Measurements from ENCODE around the gene FOXS1. TPM values are rescaled to one million over a fixed set of nuclear protein-coding genes. Genes with fewer than 3 reads are reported as not detected.

FOXS1 gene
- total RNA-seq, 1 donor from 2014 or later, result not detected

GRCh38 chr20:31808481-31808880 lies 36.9 kb downstream of the FOXS1 start:
- Histone ChIP-seq H3K27me3 (no peaks in the 10 kb centered on the region), H3K4me2 (no peak overlapping the region), H2AFZ (replicated peaks) (no peak overlapping the region), H3K4me1 (no peaks in the 10 kb centered on the region), H4K20me1 (ENCODE audit: low read depth) (no peaks in the 10 kb centered on the region), H3K9me3 (ENCODE audit: low read depth) (no peaks in the 10 kb centered on the region), H3K4me3 (no peak overlapping the region), H3K36me3 (no peaks in the 10 kb centered on the region), H3K79me2 (ENCODE audit: low read depth) (no peaks in the 10 kb centered on the region), H3K27ac (no peak overlapping the region), H3K9ac (no peak overlapping the region), H3F3A (ENCODE audit: low read depth) (peaks cover under 1% of the 10 kb centered on the region)
- H3K9me3 Mint-ChIP-seq, result no peaks in the 10 kb centered on the region
- H3K4me1 Mint-ChIP-seq, result peaks cover 20% of the 10 kb centered on the region
- H3K4me3 Mint-ChIP-seq, result no peak overlapping the region
- no peak for DNase-seq (ENCODE audit: low spot score)
- TF ChIP-seq EZH2phosphoT487 (IDR thresholded peaks at IDR 0.05) (no peak), CTCF (IDR thresholded peaks at IDR 0.05) (no peak)
- no peak overlapping the region for H3K27ac Mint-ChIP-seq
- H3K36me3 Mint-ChIP-seq, result peaks cover 11% of the 10 kb centered on the region
- no peaks in the 10 kb centered on the region for H3K27me3 Mint-ChIP-seq (ENCODE audit: insufficient read depth, low read depth)

- H3K27ac ChIP-seq, result no peak overlapping the region
- no peak overlapping the region for H3K4me3 ChIP-seq
- H3K4me2 ChIP-seq, result no peak overlapping the region
- no peak overlapping the region for H2AFZ ChIP-seq (replicated peaks)
- no peak overlapping the region for H3K4me3 Mint-ChIP-seq
- peaks cover 8% of the 10 kb centered on the region for H3F3A ChIP-seq (ENCODE audit: low read depth)
- no peaks in the 10 kb centered on the region for H3K27me3 Mint-ChIP-seq (ENCODE audit: insufficient read depth, low read depth)
- no peaks in the 10 kb centered on the region for H4K20me1 ChIP-seq (ENCODE audit: low read depth)
- peaks cover 20% of the 10 kb centered on the region for H3K4me1 Mint-ChIP-seq
- H3K9ac ChIP-seq, result no peak overlapping the region
- no peaks in the 10 kb centered on the region for H3K36me3 ChIP-seq
- TF ChIP-seq EZH2phosphoT487 (IDR thresholded peaks at IDR 0.05) (no peak), EZH2 (IDR thresholded peaks at IDR 0.05) (no peak), CTCF (IDR thresholded peaks at IDR 0.05) (no peak)
- no peaks in the 10 kb centered on the region for H3K27me3 ChIP-seq
- no peaks in the 10 kb centered on the region for H3K9me3 ChIP-seq (ENCODE audit: low read depth)
- no peak overlapping the region for H3K27ac Mint-ChIP-seq
- no peaks in the 10 kb centered on the region for H3K9me3 Mint-ChIP-seq
- H3K36me3 Mint-ChIP-seq, result peaks cover 15% of the 10 kb centered on the region
- H3K4me1 ChIP-seq, result no peaks in the 10 kb centered on the region
- no peaks in the 10 kb centered on the region for H3K79me2 ChIP-seq (ENCODE audit: low read depth)
- DNase-seq (ENCODE audit: low spot score), result no peak
These were observed 38.6 kb downstream of the FOXS1 start for GRCh38 chr20:31806564-31807355.

- no peak overlapping the region for H3K27ac Mint-ChIP-seq
- Histone ChIP-seq H3K27ac (peak overlapping the region; percentile 1), H3K27me3 (no peaks in the 10 kb centered on the region), H2AFZ (replicated peaks) (no peak overlapping the region), H3K36me3 (peaks cover 14% of the 10 kb centered on the region), H3K9ac (no peak overlapping the region), H3K9me3 (ENCODE audit: low read depth) (no peaks in the 10 kb centered on the region), H4K20me1 (ENCODE audit: low read depth) (no peaks in the 10 kb centered on the region), H3K79me2 (ENCODE audit: low read depth) (no peaks in the 10 kb centered on the region), H3F3A (ENCODE audit: low read depth) (peaks cover 8% of the 10 kb centered on the region), H3K4me2 (no peak overlapping the region), H3K4me1 (no peaks in the 10 kb centered on the region), H3K4me3 (no peak overlapping the region)
- H3K4me3 Mint-ChIP-seq, result no peak overlapping the region
- H3K9me3 Mint-ChIP-seq, result no peaks in the 10 kb centered on the region
- H3K4me1 Mint-ChIP-seq, result peaks cover 5% of the 10 kb centered on the region
- no peaks in the 10 kb centered on the region for H3K27me3 Mint-ChIP-seq (ENCODE audit: insufficient read depth, low read depth)
- no peak for TF ChIP-seq EZH2phosphoT487 (IDR thresholded peaks at IDR 0.05)
- TF ChIP-seq EZH2 (IDR thresholded peaks at IDR 0.05), result no peak
- no peak for TF ChIP-seq CTCF (IDR thresholded peaks at IDR 0.05)
- H3K36me3 Mint-ChIP-seq, result peaks cover 31% of the 10 kb centered on the region
- no peak for DNase-seq (ENCODE audit: low spot score)
These were observed 41.7 kb downstream of the FOXS1 start for GRCh38 chr20:31803552-31804291.

Data from neural progenitor cell (in vitro differentiated cells).